Prostate gland (tissue), 2 donors: ENCODE results near the gene KCNJ13.

Experiments used
- CTCF ChIP-seq, 4 experiments: fragments of 200-600 bp in 2 of 4; fragments of 450-650 bp in 2 of 4; sonication (generic) in 2 of 4; IDR thresholded peaks; 1 replicate in 3 of 4; 2 replicates in 1 of 4; pipeline ENCODE4 v1.5.1; 2016 to 2019; ENCODE audit warnings: antibody characterized with exemption in 4 of 4, mild to moderate bottlenecking in 2 of 4, moderate library complexity in 2 of 4
- POLR2A ChIP-seq: fragments of 450-650 bp; IDR thresholded peaks from one replicate; pipeline ENCODE4 v1.6.1; 2016; ENCODE audit warnings: antibody characterized with exemption, mild to moderate bottlenecking
- POLR2AphosphoS5 ChIP-seq: sonication (generic); formaldehyde crosslinking; IDR thresholded peaks from one replicate; pipeline ENCODE4 v1.6.1; 2017; ENCODE audit warnings: antibody characterized with exemption

- no peak for TF ChIP-seq CTCF (IDR thresholded peaks at IDR 0.05)
- no peak for TF ChIP-seq POLR2AphosphoS5
- no peak for TF ChIP-seq POLR2A
Measured at GRCh38 chr2:232793271-232793670, 16.9 kb upstream of the KCNJ13 start.
